ENCODE results near the gene APOA5.
"Not testable (repeated sequence)": the region's sequence is repeated elsewhere in the genome, so short reads cannot be mapped to it uniquely, and the experiment has no call there.

The APOA5 gene

GRCh38 chr11:116791813-116792143, at the start of gene APOA5:
APOA5 (minus strand) TSS chr11:116791879; CDS start chr11:116791860, 19 bp downstream.
- no peak for DNase-seq

- DNase-seq = no peak
These were observed 49.1 kb upstream of the APOA5 start for GRCh38 chr11:116840746-116841296.

GRCh38 chr11:116840224-116840745, 48.6 kb upstream of the APOA5 start:
- DNase-seq = no peak

- no peak for DNase-seq
These were observed 46.8 kb upstream of the APOA5 start for GRCh38 chr11:116838321-116839084.

GRCh38 chr11:116837231-116838091, 45.8 kb upstream of the APOA5 start, which contains the start of gene APOA1:
APOA1 (minus strand) TSS chr11:116837622; CDS start chr11:116837387, 235 bp downstream.
- DNase-seq = no peak

- no peak for DNase-seq
These were observed 44.9 kb upstream of the APOA5 start for GRCh38 chr11:116836632-116836991.

- DNase-seq = peak; percentile 85
These were observed 44.3 kb upstream of the APOA5 start for GRCh38 chr11:116835791-116836631.

- DNase-seq = no peak
These were observed 43.5 kb upstream of the APOA5 start for GRCh38 chr11:116835042-116835772.

GRCh38 chr11:116834535-116835041, 42.9 kb upstream of the APOA5 start:
- DNase-seq = not testable (repeated sequence)

GRCh38 chr11:116833816-116834534, 42.3 kb upstream of the APOA5 start:
- no peak for DNase-seq

GRCh38 chr11:116833491-116833815, 41.8 kb upstream of the APOA5 start:
- no peak for DNase-seq

GRCh38 chr11:116832350-116833290, 40.9 kb upstream of the APOA5 start:
- DNase-seq = no peak

- DNase-seq = no peak
These were observed 40.2 kb upstream of the APOA5 start for GRCh38 chr11:116831790-116832349.

- no peak for DNase-seq
These were observed 38.7 kb upstream of the APOA5 start for GRCh38 chr11:116830184-116830912.

- DNase-seq = no peak
These were observed 38.0 kb upstream of the APOA5 start, which contains the start of gene APOC3 for GRCh38 chr11:116829525-116830183. APOC3 (plus strand) TSS chr11:116829907; CDS start chr11:116830583, 676 bp downstream.

- DNase-seq = no peak
These were observed 37.2 kb upstream of the APOA5 start for GRCh38 chr11:116828632-116829524.

GRCh38 chr11:116827461-116827860, 35.8 kb upstream of the APOA5 start:
- DNase-seq = no peak

Measured in stimulated activated CD4-positive, alpha-beta T cell treated with anti-CD3 and anti-CD28 coated beads, Interleukin-1b, Interleukin-23, amount 100 ng/mL, for 48 hours (primary cell).